HG02852 (cell line): ENCODE measurements around the gene CCL15.
"Not testable (repeated sequence)": the region's sequence is repeated elsewhere in the genome, so short reads cannot be mapped to it uniquely, and the experiment has no call there.

ENCODE experiments used
- ATAC-seq: cut with Tn5 transposase; IDR thresholded peaks from one replicate; pipeline ENCODE4 v1.9.1; 2021; ENCODE audit warnings: mild to moderate bottlenecking, moderate library complexity; ENCODE audit not compliant: unreplicated experiment

Gene CCL15

DNA sequence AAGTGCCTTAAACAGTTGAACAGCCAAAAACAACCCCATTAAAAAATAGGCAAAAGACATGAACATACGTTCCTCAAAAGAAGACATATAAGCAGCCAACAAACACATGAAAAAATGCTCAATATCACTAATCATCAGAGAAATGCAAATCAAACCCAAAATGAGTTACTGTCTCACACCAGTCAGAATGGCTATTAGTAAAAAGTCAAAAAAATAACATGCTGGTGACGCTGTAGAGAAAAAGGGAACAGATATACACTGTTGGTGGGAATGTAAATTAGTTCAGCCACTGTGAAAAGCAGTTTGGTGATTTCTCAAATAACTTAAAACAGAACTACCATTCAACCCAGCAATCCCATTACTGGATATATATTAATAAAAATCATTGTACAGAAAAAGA is 6.0 kb downstream of the CCL15 start:
- ATAC-seq, result not testable (repeated sequence)

DNA sequence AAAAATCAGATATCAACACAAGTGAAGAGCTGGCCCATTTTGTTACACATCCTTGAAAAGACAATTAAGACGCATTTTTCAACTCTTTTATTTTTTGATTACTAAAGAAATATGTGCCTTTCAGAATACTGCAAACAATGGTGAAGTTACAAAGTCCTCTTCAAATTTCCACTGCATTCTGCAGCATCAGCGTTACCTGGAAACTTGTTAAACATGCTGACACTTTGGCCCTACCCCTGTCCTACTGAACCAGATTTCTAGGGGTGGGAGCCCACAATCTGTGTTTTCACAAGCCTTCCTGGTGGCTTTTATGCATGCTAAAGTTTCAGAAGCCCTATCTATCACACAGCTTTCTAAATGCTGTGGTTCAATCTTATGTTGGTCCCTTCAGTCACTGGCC is 10.3 kb downstream of the CCL15 start:
- no peak for ATAC-seq

GRCh38 chr17:35988164-35988563 is 13.2 kb downstream of the CCL15 start:
- no peak for ATAC-seq

DNA sequence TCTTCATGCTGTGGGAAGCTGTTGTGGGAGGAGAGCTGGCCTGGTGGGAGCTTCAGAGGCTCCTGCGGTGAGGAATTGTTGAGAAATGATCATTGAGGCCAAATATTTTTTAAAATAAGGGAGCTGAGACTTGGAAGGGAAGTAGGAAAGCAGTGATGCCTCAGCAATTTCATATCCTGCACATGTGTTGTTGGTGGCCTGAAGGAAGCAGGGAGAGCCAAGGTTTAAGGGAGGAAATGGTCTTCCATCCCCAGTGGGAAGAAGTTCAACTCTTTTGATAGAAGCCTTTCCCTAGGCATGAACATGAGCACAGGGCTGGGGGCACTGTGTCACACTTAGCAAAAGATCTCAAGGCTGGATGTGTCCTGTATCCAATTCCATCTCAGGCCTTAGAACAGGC is 14.7 kb downstream of the CCL15 start, which contains the start of gene CCL14:
CCL14 (minus strand) TSS at position 87 of the 400 bp plus-strand sequence; CDS start at position 7, 80 bp downstream.
- no peak for ATAC-seq

- no peak for ATAC-seq
Measured at GRCh38 chr17:35984140-35984539, 17.2 kb downstream of the CCL15 start.

GRCh38 chr17:35982409-35983191 is 18.8 kb downstream of the CCL15 start:
- ATAC-seq, result no peak

DNA sequence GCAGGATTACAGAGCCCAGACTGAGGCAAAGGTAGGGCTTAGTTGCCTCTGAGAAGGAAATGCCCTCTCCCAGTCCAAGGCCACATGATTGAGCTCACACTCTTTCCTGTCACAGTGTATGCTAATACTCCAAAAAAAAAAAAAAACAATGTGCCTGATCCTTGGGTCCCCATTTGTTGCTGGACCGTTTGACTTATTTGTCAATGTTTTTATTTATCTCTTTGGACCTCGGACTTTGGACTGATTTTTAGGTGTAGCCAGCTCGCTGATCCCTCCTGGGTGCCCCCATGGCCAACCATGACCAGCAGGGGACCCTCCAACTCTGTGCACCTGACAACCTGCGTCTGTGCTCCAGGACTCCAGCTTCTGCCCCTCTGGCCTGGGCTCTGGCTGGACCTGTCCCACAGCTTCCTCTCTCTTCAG is 19.4 kb downstream of the CCL15 start:
- no peak for ATAC-seq

GRCh38 chr17:35981246-35981645 is 20.1 kb downstream of the CCL15 start, which contains the start of gene CCL16:
TSS of gene CCL16 (minus strand) at chr17:35981497. CDS start at chr17:35981420, 77 bp downstream.
- no peak for ATAC-seq

DNA sequence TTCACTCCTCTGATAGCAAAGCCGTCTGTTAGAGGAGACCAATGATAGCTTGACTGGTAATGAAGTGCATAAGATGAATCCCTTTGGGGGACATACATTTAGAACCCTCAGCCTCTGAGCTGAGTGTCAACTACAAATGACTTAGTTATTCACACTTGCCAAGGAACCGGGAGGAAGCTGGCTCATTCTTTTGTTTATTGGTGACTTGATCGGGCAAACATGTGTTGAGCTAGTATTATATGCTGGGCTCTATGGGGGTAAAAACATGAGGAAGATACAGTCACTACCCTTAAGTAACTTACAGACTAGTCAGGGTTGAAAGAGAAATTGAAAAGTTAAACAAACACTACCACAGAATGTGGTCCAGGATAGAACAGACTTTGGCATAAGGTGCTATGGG is 23.0 kb downstream of the CCL15 start:
- no peak for ATAC-seq

GRCh38 chr17:35977509-35977908 is 23.8 kb downstream of the CCL15 start:
- no peak for ATAC-seq

DNA sequence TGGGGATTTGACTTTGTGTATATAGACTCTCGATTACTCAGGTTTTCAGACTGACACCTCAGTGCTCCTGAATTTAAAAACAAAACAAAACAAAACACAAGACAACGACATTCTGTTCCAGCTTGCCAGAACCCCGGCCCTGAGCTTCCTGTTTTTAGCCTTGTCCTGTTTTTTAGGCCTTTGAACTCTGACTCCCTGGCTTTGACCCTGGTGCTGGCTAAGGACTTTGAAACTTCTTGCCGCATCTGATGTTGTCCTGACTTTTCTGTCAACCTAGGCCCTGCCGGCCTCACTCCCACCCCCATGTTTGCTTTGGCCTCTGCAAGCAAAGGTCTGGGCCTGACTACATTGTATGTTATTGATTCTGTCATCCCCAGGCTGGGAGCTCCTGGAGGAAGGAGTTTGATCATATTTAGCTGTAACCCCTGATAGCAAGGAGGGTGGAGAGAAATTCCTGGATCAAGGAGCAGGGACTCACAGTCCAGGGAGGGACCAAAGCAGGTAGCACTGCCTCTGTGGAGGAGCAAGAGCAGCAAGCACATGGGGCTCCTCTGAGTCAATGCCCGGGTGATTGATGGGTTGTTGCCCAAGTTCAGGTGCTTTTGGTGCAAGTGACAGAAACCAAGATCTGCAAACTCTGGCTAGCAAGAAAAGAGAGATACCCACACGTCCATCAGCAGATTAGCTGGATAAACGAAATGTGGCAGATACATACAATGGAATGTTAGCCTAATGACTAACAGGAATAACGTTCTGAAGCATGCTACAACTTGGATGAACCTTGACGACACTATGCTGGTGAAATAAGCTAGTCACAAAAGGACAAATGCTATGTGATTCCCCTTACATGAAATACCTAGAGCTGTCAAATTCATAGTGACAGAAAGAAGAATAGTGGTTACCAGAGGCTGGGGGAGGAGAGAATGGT is 27.8 kb downstream of the CCL15 start:
- ATAC-seq, result no peak

DNA sequence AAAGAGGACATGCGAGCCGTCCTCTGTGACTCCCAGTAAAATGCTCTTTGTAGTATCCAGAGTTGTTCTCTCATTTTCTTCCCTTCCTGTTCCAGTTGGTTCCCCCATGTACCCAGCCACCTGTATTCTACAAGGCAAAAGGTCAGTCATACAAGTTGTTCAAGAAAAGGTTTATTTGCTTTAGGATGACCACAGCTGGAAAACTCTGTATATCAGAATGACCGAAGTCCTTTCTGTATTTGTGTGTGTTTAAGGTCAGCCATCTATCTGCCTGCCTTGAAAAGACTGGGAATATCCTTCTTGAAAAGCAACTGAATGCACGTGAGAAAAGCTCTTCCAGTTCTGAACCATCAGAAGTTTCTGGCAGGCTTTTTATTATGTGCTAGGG is 28.4 kb downstream of the CCL15 start:
- no peak for ATAC-seq

GRCh38 chr17:35972535-35972934 is 28.8 kb downstream of the CCL15 start:
- ATAC-seq, result no peak

GRCh38 chr17:35972066-35972465 is 29.3 kb downstream of the CCL15 start:
- ATAC-seq, result no peak

GRCh38 chr17:35969558-35970380 is 31.6 kb downstream of the CCL15 start:
- no peak for ATAC-seq

DNA sequence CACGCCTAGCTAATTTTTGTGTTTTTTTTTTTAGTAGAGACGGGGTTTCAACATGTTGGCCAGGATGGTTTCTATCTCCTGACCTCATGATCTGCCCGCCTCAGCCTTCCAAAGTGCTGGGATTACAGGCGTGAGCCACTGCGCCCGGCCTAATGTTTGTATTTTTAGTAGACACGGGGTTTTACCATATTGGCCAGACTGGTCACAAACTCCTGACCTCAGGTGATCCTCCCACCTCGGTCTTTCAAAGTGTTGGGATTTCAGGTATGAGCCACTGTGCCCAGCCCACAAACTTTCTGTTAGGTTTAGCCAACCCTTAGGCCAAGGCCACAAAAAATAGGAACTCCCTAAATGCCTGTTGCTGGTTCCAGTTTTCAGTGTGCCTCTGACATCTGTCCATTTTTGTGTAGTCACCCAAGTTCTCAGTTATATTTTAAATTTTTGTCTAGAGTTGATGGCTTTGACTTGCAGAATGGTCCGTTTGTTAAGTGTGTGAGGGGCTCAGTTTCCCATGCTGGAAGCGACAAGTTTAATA is 32.8 kb downstream of the CCL15 start:
- ATAC-seq, result no peak

GRCh38 chr17:35965272-35965671 is 36.1 kb downstream of the CCL15 start:
- ATAC-seq, result no peak

- ATAC-seq, result no peak
Measured at GRCh38 chr17:35963663-35964062, 37.7 kb downstream of the CCL15 start.

DNA sequence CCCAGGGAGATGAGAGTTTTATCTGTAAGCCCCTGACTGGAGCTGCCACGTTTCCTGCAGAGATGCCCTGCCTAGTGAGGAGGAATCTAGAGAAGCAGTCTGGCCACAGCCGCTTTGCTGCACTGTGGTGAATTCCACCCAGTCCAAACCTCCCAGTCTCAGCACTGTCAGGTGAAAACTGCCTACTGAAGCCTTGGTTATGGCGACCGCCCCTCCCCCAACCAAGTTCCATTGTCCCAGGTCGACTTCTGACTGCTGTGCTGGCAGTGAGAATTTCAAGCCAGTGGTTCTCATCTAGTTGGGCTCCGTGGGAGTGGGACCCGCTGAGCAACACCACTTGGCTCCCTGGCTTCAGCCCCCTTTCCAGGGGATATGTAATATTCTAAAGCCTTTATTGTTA is 47.6 kb downstream of the CCL15 start:
- no peak for ATAC-seq

GRCh38 chr17:35949401-35949800 is 52.0 kb downstream of the CCL15 start:
- no peak for ATAC-seq

DNA sequence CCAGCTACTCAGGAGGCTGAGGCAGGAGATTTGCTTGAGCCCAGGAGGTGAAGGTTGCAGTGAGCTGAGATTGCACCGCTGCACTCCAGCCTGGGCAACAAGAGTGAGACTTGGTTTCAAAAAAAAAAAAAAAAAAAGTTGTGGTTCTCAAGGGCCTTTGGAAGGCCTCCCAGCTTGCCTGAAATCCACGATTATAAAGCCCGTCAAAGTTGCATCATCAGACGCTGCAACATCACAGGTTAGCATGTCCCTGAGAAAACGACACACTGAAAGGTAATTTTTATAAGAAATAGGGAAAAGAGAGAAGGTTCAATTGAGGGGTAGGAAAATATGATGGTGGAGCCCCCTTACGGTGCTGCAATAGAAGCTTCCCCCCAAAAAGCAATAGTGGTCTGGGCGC is 53.3 kb downstream of the CCL15 start:
- no peak for ATAC-seq
